DMS 273 (cell line): ENCODE data around the gene SLC39A3.

Experiments
- DNase-seq: peaks from one replicate; lab custom pipeline; 2025; ENCODE audit not compliant: unreplicated experiment; lab: John Stamatoyannopoulos, UW

Gene SLC39A3

GRCh38 chr19:2703691-2704216 is 36.1 kb downstream of the SLC39A3 start:
- no peak for DNase-seq

GRCh38 chr19:2703077-2703437 is 36.8 kb downstream of the SLC39A3 start:
- no peak for DNase-seq

GRCh38 chr19:2702170-2703076 is 37.4 kb downstream of the SLC39A3 start, which contains the start of gene GNG7:
TSS of gene GNG7 (minus strand) at chr19:2702694. CDS start at chr19:2520688, 182,006 bp downstream.
- DNase-seq: peak; percentile 96

- DNase-seq: no peak
Observed at GRCh38 chr19:2701361-2702169, 38.3 kb downstream of the SLC39A3 start.

- no peak for DNase-seq
Observed at GRCh38 chr19:2700660-2701360, 39.0 kb downstream of the SLC39A3 start.

- no peak for DNase-seq
Observed at GRCh38 chr19:2699413-2700140, 40.2 kb downstream of the SLC39A3 start.

- DNase-seq: no peak
Observed at GRCh38 chr19:2694196-2694595, 45.6 kb downstream of the SLC39A3 start.

GRCh38 chr19:2693492-2694160 is 46.2 kb downstream of the SLC39A3 start:
- DNase-seq: no peak

- DNase-seq: no peak
Observed at GRCh38 chr19:2691951-2692350, 47.9 kb downstream of the SLC39A3 start.

GRCh38 chr19:2690856-2691255 is 49.0 kb downstream of the SLC39A3 start:
- DNase-seq: no peak

GRCh38 chr19:2686360-2686759 is 53.5 kb downstream of the SLC39A3 start:
- DNase-seq: peak; percentile 40

GRCh38 chr19:2685204-2685704 is 54.6 kb downstream of the SLC39A3 start:
- DNase-seq: no peak

GRCh38 chr19:2683430-2684003 is 56.3 kb downstream of the SLC39A3 start:
- DNase-seq: no peak
